Mucosa of gallbladder (tissue), 1 donor: ENCODE results near the gene TRAF2. TPM values are rescaled to one million over a fixed set of nuclear protein-coding genes. Genes with fewer than 3 reads are reported as not detected.
A peak's percentile ranks its signal among the peaks of the same experiment; 100 is the strongest.
"Not testable (repeated sequence)": the region's sequence is repeated elsewhere in the genome, so short reads cannot be mapped to it uniquely, and the experiment has no call there.

Experiments used
- DNase-seq: peaks from one replicate; pipeline ENCODE4 v3.0.0-alpha.2; 2020; ENCODE audit warnings: low spot score
- total RNA-seq: library from RNA; stranded (reverse); gene quantifications from one replicate; pipeline ENCODE4 v1.2.1, GENCODE V29; 2021
- donor health status: DM: no; HTN: no; CAD: no.

The TRAF2 gene
- total RNA-seq: 19.6 TPM

- DNase-seq: peak; percentile 99
Measured at GRCh38 chr9:136885950-136886578, at the start of gene TRAF2. Gene TRAF2, plus strand, starts transcription at chr9:136886516. Its CDS starts 12,225 bp downstream, at chr9:136898741.

- no peak for DNase-seq
Measured at GRCh38 chr9:136837146-136837855, 49.0 kb upstream of the TRAF2 start.

GRCh38 chr9:136837856-136838277 lies 48.4 kb upstream of the TRAF2 start:
- DNase-seq: not testable (repeated sequence)

- no peak for DNase-seq
Measured at GRCh38 chr9:136838314-136839228, 47.7 kb upstream of the TRAF2 start.

GRCh38 chr9:136839229-136840139 lies 46.8 kb upstream of the TRAF2 start:
- DNase-seq: no peak

- no peak for DNase-seq
Measured at GRCh38 chr9:136840140-136840876, 46.0 kb upstream of the TRAF2 start.

- peak; percentile 90 for DNase-seq
Measured at GRCh38 chr9:136840877-136841645, 45.3 kb upstream of the TRAF2 start.

GRCh38 chr9:136841646-136842379 lies 44.5 kb upstream of the TRAF2 start:
- peak; percentile 59 for DNase-seq

GRCh38 chr9:136842380-136842948 lies 43.9 kb upstream of the TRAF2 start, which contains the start of gene AJM1:
Gene AJM1, plus strand, starts transcription at chr9:136842478. Its CDS starts 1,937 bp downstream, at chr9:136844415.
- peak; percentile 72 for DNase-seq

GRCh38 chr9:136843159-136843800 lies 43.0 kb upstream of the TRAF2 start:
- not testable (repeated sequence) for DNase-seq

- not testable (repeated sequence) for DNase-seq
Measured at GRCh38 chr9:136843801-136844740, 42.2 kb upstream of the TRAF2 start.

- no peak for DNase-seq
Measured at GRCh38 chr9:136844761-136845464, 41.4 kb upstream of the TRAF2 start.

GRCh38 chr9:136845465-136846260 lies 40.7 kb upstream of the TRAF2 start:
- DNase-seq: no peak

- no peak for DNase-seq
Measured at GRCh38 chr9:136846376-136847087, 39.8 kb upstream of the TRAF2 start.
